Duodenal mucosa (tissue), 2 donors: Measurements from ENCODE around the gene NALF2.

Source experiments
- H3K27ac ChIP-seq: one replicate; pipeline ENCODE4 v1.7.0; 2013; ENCODE audit warnings: low read depth, low read length
- H3K27me3 ChIP-seq, 2 donors: one replicate each; pipeline ENCODE4 v1.7.0; 2013; ENCODE audit warnings: low read length in 2 of 2, control low read depth in 1 of 2; ENCODE audit not compliant: insufficient read depth in 2 of 2, control insufficient read depth in 1 of 2
- H3K36me3 ChIP-seq, 2 donors: one replicate each; pipeline ENCODE4 v1.7.0; 2013; ENCODE audit warnings: low read length in 2 of 2, control low read depth in 1 of 2; ENCODE audit not compliant: insufficient read depth in 2 of 2, control insufficient read depth in 1 of 2
- H3K4me1 ChIP-seq, 2 donors: one replicate each; pipeline ENCODE4 v1.7.0; 2013; ENCODE audit warnings: low read length in 2 of 2, control low read depth in 1 of 2; ENCODE audit not compliant: insufficient read depth in 2 of 2, control insufficient read depth in 1 of 2
- H3K4me3 ChIP-seq, 2 donors: one replicate each; pipeline ENCODE4 v1.7.0; 2013; ENCODE audit warnings: low read length in 2 of 2, low read depth in 1 of 2
- H3K9ac ChIP-seq, 2 donors: one replicate each; pipeline ENCODE4 v1.7.0; 2013; ENCODE audit warnings: low read length in 2 of 2, low read depth in 1 of 2
- H3K9me3 ChIP-seq, 2 donors: one replicate each; pipeline ENCODE4 v1.7.0; 2013; ENCODE audit warnings: low read length in 2 of 2, control low read depth in 1 of 2; ENCODE audit not compliant: control insufficient read depth in 1 of 2

Gene NALF2

DNA sequence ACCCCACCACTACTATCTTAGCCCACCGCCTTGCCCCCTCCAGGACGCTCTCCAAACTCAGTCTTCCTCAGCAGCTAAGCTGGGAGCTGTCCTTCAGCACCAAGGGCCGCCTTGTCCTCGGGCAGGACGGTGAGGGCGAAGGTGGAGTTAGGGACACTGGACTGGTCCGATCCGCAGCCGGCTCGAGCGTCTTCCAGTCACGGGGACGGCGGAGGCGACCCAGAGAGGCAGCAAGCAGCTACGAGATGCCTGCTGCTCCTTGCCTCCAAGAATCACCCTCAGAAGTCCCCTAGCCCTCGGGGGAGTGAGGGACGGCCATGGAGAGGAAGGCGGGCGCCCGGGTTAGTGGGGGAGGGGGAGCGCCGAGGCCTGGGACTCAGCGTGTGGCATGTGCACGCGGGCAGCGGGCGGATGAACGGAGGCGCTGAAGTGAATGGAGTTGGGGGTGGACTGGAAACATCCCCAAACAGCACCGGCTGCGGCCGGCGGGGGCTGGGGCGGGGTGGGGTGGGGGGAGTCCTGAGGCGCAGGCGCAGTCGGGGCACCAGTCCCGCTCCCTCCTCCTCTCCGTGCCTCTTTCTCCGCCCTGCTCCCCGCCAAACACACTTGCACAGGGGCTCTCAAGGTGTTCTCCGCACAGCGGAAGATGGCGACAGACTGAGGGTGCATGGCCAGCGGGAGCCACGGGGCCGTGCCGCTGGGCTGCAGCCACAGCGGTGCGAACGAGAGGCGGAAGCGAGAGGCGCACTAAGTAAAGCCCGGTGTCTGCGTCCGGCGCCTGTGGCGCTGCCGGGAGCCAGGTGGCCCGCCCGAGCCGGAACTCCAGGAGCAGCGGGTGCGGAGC, at the start of gene NALF2:
TSS of gene NALF2 (plus strand) at position 545 of the 844 bp plus-strand sequence. CDS start 957 bp downstream, outside the sequence.
- H3K36me3 ChIP-seq, result no peaks in the 10 kb centered on the region
- no peaks in the 10 kb centered on the region for H3K9me3 ChIP-seq
- H3K9ac ChIP-seq, result no peak within 1 kb of the TSS
- no peaks in the 10 kb centered on the region for H3K4me1 ChIP-seq
- H3K27ac ChIP-seq, result no peak within 1 kb of the TSS
- peaks cover 0 to 8% of the 10 kb centered on the region in 2 donors for H3K27me3 ChIP-seq
- peak within 1 kb of the TSS; percentile 50 for H3K4me3 ChIP-seq

DNA sequence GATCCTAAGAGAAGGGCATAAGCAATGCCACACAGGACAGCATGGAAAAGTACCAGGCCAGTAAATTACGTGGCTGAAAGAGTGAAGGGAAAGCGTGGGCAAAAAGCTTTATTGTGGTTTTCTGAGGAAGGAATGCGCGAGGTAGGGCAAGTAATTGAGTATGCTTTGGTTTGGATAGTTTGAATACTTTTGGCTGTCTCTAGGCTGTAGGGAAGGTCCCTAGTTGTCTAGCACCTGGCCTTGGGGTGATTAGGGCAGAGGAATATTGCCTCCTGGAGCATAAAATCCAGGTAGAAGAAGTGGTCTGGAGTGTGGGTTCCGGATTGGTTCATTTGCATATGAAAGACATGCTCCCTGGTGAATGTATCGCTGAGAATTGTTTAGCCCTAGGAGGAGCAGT, 46.4 kb upstream of the NALF2 start:
- Histone ChIP-seq H3K27ac (no peak overlapping the region), H3K27me3 (no peaks in the 10 kb centered on the region), H3K9ac (no peak overlapping the region), H3K9me3 (no peaks in the 10 kb centered on the region), H3K4me3 (no peak overlapping the region), H3K36me3 (no peaks in the 10 kb centered on the region), H3K4me1 (no peaks in the 10 kb centered on the region)

- Histone ChIP-seq H3K36me3 (no peaks in the 10 kb centered on the region), H3K4me1 (no peaks in the 10 kb centered on the region), H3K27me3 (no peaks in the 10 kb centered on the region)
Observed at GRCh38 chrX:69466546-69466945, 37.6 kb upstream of the NALF2 start.

DNA sequence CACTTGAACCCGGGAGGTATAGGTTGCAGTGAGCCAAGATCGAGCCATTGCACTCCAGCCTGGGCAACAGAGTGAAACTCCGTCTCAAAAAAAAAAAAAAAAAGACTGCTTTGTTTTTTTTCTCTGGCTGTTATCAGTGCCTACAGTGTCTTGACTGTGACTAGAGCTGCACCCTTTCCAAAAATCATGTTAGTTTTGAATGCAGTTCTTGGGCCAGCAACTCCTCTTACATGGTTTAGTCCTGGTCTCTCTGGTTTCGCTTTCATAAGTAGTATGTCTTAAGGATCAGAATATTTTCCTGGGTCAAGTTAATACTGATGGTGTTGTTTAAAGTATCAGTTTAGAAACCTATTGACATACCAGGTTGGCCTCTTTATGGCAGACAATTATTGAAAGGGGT, 34.2 kb upstream of the NALF2 start:
- Histone ChIP-seq H3K4me1 (no peaks in the 10 kb centered on the region), H3K27me3 (no peaks in the 10 kb centered on the region), H3K9me3 (no peaks in the 10 kb centered on the region), H3K4me3 (no peak overlapping the region), H3K9ac (no peak overlapping the region), H3K27ac (no peak overlapping the region), H3K36me3 (no peaks in the 10 kb centered on the region)

More at GRCh38 chrX:69466546-69466945, 37.6 kb upstream of the NALF2 start:
- Histone ChIP-seq H3K27ac (no peak overlapping the region), H3K9me3 (no peaks in the 10 kb centered on the region), H3K9ac (no peak overlapping the region), H3K4me3 (no peak overlapping the region)

DNA sequence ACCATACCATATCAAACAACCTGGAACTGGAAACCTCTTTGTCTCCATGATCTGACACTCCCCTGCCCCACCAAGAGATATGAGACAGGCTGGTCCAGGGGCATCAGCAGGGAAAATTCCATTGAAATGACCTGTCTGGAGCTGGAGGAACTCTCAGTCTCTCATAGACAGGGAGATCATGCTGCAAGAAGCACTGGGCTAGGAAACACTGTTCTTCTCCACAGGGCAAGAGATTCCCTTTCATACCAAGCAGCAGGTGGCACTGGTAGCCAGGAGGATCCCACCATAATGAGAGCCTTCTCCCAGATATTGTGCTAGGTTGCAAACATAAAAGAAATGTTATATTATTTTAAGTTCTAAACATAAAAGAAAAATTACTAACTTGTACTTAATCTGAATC, 14.5 kb upstream of the NALF2 start:
- Histone ChIP-seq H3K27me3 (no peaks in the 10 kb centered on the region), H3K9ac (no peak overlapping the region), H3K4me1 (no peaks in the 10 kb centered on the region)

GRCh38 chrX:69493193-69493592, 10.9 kb upstream of the NALF2 start:
- Histone ChIP-seq H3K27ac (no peak overlapping the region), H3K27me3 (no peaks in the 10 kb centered on the region), H3K9ac (no peak overlapping the region), H3K36me3 (no peaks in the 10 kb centered on the region), H3K4me3 (no peak overlapping the region), H3K9me3 (no peaks in the 10 kb centered on the region), H3K4me1 (no peaks in the 10 kb centered on the region)

More for the DNA sequence above, 14.5 kb upstream of the NALF2 start:
- H3K36me3 ChIP-seq, result no peaks in the 10 kb centered on the region
- H3K4me3 ChIP-seq, result no peak overlapping the region
- no peaks in the 10 kb centered on the region for H3K9me3 ChIP-seq
- H3K27ac ChIP-seq, result no peak overlapping the region

- no peaks in the 10 kb centered on the region for H3K36me3 ChIP-seq
- H3K4me1 ChIP-seq, result no peaks in the 10 kb centered on the region
- no peaks in the 10 kb centered on the region for H3K9me3 ChIP-seq
- no peak overlapping the region for H3K27ac ChIP-seq
- no peaks in the 10 kb centered on the region for H3K27me3 ChIP-seq
- no peak overlapping the region for H3K9ac ChIP-seq
- no peak overlapping the region for H3K4me3 ChIP-seq
Observed at GRCh38 chrX:69493766-69494165, 10.4 kb upstream of the NALF2 start.

GRCh38 chrX:69496183-69496582, 7.9 kb upstream of the NALF2 start:
- no peaks in the 10 kb centered on the region for H3K4me1 ChIP-seq
- H3K27me3 ChIP-seq, result no peaks in the 10 kb centered on the region
- no peaks in the 10 kb centered on the region for H3K9me3 ChIP-seq
- no peaks in the 10 kb centered on the region for H3K36me3 ChIP-seq
- no peak overlapping the region for H3K27ac ChIP-seq
- H3K9ac ChIP-seq, result no peak overlapping the region
- H3K4me3 ChIP-seq, result no peak overlapping the region

DNA sequence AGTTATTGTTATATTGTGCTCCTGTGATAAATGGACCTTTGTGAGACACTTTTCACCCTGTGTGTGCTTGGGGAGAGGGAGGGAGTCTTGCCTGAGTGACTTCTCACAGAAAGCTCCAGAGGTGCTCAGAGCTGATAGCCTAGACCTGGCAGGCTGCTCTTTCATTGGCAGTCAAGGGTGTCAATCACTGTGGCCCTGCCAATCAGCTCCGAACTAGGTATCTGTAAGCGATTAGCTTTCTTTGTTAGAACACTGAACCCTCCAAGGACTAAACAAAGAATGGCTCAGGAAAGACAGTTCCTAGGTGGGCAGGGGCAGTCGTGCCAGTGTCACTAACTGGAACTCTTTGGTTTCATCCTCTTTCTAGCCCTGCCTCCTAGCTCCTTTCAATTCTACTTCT, 2.7 kb upstream of the NALF2 start:
- H3K9ac ChIP-seq, result no peak overlapping the region
- H3K27me3 ChIP-seq, result peaks cover 0 to 4% of the 10 kb centered on the region in 2 donors
- no peak overlapping the region for H3K4me3 ChIP-seq
- H3K27ac ChIP-seq, result no peak overlapping the region
- H3K36me3 ChIP-seq, result no peaks in the 10 kb centered on the region
- no peaks in the 10 kb centered on the region for H3K4me1 ChIP-seq
- H3K9me3 ChIP-seq, result no peaks in the 10 kb centered on the region

DNA sequence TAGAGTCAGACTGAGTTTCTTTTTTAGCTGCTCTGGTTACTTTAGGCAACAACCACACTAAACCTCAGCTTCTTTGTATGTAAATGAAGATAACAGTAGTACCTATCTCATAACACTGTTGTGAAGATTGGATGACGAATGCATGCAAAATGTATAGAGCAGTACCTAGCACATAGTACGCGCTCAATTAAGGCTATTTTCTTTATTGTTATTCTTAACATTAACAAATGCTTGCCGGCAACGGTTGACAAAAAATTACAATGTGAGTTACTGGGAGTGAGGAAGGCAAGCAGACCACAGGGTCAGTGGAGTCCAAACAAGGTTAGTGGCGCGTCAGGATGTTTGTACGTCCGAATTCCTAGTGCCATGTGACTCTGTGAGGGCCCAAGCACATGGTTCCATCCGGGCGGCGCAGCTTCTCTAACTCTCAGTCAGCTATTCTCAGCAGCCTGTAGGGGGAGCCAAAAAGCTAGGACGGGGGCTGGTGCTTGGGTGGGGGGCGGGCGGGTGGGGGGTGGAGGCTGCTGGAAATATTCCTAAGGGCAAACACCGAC, 821 bp upstream of the NALF2 start:
- H3K36me3 ChIP-seq, result no peaks in the 10 kb centered on the region
- no peak overlapping the region for H3K9ac ChIP-seq
- H3K4me3 ChIP-seq, result no peak overlapping the region
- H3K9me3 ChIP-seq, result no peaks in the 10 kb centered on the region
- no peaks in the 10 kb centered on the region for H3K4me1 ChIP-seq
- no peak overlapping the region for H3K27ac ChIP-seq
- peaks cover 0 to 8% of the 10 kb centered on the region in 2 donors for H3K27me3 ChIP-seq
